Progenitor cell of endocrine pancreas (in vitro differentiated cells): Measurements from ENCODE around the gene SH3GLB2. TPM values are rescaled to one million over a fixed set of nuclear protein-coding genes. Genes with fewer than 3 reads are reported as not detected.
"Not testable (repeated sequence)": the region's sequence is repeated elsewhere in the genome, so short reads cannot be mapped to it uniquely, and the experiment has no call there.

Experiments used
- DNase-seq: peaks from one replicate; pipeline ENCODE4 v3.0.0; 2021; ENCODE audit warnings: low spot score; ENCODE audit not compliant: unreplicated experiment
- H3K27ac Mint-ChIP-seq: 2 replicates; pipeline ENCODE4 v1.8.0; 2021; ENCODE audit warnings: mild to moderate bottlenecking, moderate library complexity, mixed read lengths
- H3K27me3 Mint-ChIP-seq: 2 replicates; pipeline ENCODE4 v1.8.0; 2021; ENCODE audit warnings: mixed read lengths
- H3K36me3 Mint-ChIP-seq: 2 replicates; pipeline ENCODE4 v1.8.0; 2022; ENCODE audit warnings: mixed read lengths; ENCODE audit not compliant: insufficient read depth
- H3K4me1 Mint-ChIP-seq: 2 replicates; pipeline ENCODE4 v1.8.0; 2021; ENCODE audit warnings: low read depth, mixed read lengths
- H3K4me3 Mint-ChIP-seq: 2 replicates; pipeline ENCODE4 v1.8.0; 2021; ENCODE audit warnings: low read depth, mild to moderate bottlenecking, moderate library complexity, mixed read lengths
- H3K9me3 Mint-ChIP-seq: 2 replicates; pipeline ENCODE4 v1.8.0; 2021; ENCODE audit warnings: low read depth, mixed read lengths
- CTCF ChIP-seq: fragments of 200-600 bp; sonication (generic); IDR thresholded peaks from one replicate; pipeline ENCODE4 v1.5.0; 2021; ENCODE audit warnings: antibody characterized with exemption, mild to moderate bottlenecking; ENCODE audit not compliant: unreplicated experiment
- total RNA-seq: library from RNA; stranded (reverse); gene quantifications from 2 replicates; pipeline ENCODE4 v1.2.1, GENCODE V29; 2021

Gene SH3GLB2
- total RNA-seq, 1 donor from 2014 or later, result 183 TPM

DNA sequence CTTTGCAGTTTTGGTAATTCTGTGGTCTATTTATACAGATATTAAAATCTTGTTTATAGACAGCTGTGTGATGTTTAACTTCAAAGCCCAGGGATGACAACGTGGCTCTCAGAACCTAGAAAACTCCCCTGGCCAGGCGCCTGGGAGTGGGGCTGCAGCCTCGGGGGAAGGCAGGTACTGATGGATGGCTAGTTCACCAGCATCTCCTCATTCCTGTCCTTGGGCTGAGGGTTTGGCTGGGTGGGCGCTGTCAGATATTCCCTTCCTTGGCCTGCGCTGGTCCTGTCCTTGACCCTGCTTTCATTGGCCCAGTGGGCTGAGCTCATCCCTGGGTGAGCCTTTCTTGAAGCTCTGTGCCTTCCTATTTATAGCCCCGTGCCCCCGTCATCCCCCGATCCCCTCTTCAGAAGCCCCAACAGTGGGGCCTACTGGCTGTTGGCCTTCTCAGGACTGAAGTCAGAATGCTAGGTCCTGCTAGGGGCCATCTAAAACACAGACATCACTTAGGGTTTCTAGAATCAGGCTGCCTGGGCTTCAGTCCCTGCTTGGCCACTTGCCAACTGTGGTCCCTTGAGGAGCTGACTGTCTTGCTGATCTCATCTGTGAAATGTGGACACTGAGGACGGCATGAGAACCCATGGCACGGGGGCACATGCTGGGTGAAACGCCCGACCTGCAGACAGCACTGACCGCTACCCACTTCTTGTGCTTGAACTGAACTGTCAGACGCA, 20.9 kb downstream of the SH3GLB2 start:
- Mint-ChIP-seq H3K4me1 (no peaks in the 10 kb centered on the region), H3K4me3 (no peak overlapping the region), H3K27ac (peak overlapping the region; percentile 33), H3K9me3 (no peaks in the 10 kb centered on the region), H3K36me3 (peaks cover 9% of the 10 kb centered on the region), H3K27me3 (no peaks in the 10 kb centered on the region)
- DNase-seq, result no peak
- TF ChIP-seq CTCF, result no peak

- Mint-ChIP-seq H3K27me3 (no peaks in the 10 kb centered on the region), H3K4me3 (no peak overlapping the region), H3K27ac (peak overlapping the region; percentile 92), H3K9me3 (no peaks in the 10 kb centered on the region), H3K36me3 (peaks cover 12% of the 10 kb centered on the region), H3K4me1 (no peaks in the 10 kb centered on the region)
- TF ChIP-seq CTCF, result peak; percentile 81
- DNase-seq, result peak; percentile 56
Measured at GRCh38 chr9:129006328-129007034, 21.6 kb downstream of the SH3GLB2 start.

GRCh38 chr9:129005336-129005997, 22.7 kb downstream of the SH3GLB2 start:
- H3K27me3 Mint-ChIP-seq, result no peaks in the 10 kb centered on the region
- TF ChIP-seq CTCF, result no peak
- no peaks in the 10 kb centered on the region for H3K4me1 Mint-ChIP-seq
- H3K4me3 Mint-ChIP-seq, result no peak overlapping the region
- peak overlapping the region; percentile 55 for H3K27ac Mint-ChIP-seq
- no peak for DNase-seq
- no peaks in the 10 kb centered on the region for H3K9me3 Mint-ChIP-seq
- H3K36me3 Mint-ChIP-seq, result peaks cover 14% of the 10 kb centered on the region

GRCh38 chr9:129004173-129004572, 24.0 kb downstream of the SH3GLB2 start:
- H3K4me3 Mint-ChIP-seq, H3K9me3 Mint-ChIP-seq, H3K27me3 Mint-ChIP-seq, DNase-seq, H3K4me1 Mint-ChIP-seq: not testable (repeated sequence)
- H3K36me3 Mint-ChIP-seq, result peaks cover 19% of the 10 kb centered on the region
- H3K27ac Mint-ChIP-seq, result peak overlapping the region; percentile 74

GRCh38 chr9:129002992-129003391, 25.1 kb downstream of the SH3GLB2 start:
- Mint-ChIP-seq H3K27me3 (no peaks in the 10 kb centered on the region), H3K4me1 (no peaks in the 10 kb centered on the region), H3K36me3 (peaks cover 24% of the 10 kb centered on the region), H3K9me3 (no peaks in the 10 kb centered on the region), H3K4me3 (no peak overlapping the region), H3K27ac (peak overlapping the region; percentile 49)
- TF ChIP-seq CTCF, result no peak
- no peak for DNase-seq
